ENCODE results near the gene MSGN1.

DNA sequence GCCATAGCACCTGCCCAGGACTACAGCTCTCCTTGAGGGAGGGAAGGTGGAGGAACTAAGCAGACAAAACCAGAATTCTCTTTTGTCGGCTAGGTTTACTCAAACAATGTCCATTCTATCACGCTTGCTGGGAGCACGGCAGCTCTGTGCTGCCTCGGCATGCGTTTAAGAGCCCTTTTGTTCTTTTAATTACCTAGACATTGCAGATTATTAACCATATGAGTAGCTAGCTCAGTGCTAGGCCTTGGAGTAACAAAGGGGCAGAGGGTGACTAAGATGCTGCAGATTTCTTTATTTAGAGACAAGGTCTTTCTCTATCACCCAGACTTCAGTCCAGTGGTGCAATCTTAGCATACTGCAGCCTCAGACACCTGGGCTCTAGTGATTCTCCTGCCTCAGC, 11.1 kb downstream of the MSGN1 start:
- TF ChIP-seq, protein P1, sequence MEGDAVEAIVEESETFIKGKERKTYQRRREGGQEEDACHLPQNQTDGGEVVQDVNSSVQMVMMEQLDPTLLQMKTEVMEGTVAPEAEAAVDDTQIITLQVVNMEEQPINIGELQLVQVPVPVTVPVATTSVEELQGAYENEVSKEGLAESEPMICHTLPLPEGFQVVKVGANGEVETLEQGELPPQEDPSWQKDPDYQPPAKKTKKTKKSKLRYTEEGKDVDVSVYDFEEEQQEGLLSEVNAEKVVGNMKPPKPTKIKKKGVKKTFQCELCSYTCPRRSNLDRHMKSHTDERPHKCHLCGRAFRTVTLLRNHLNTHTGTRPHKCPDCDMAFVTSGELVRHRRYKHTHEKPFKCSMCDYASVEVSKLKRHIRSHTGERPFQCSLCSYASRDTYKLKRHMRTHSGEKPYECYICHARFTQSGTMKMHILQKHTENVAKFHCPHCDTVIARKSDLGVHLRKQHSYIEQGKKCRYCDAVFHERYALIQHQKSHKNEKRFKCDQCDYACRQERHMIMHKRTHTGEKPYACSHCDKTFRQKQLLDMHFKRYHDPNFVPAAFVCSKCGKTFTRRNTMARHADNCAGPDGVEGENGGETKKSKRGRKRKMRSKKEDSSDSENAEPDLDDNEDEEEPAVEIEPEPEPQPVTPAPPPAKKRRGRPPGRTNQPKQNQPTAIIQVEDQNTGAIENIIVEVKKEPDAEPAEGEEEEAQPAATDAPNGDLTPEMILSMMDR (conservative IDR thresholded peaks at IDR 0.05; ENCODE audit: low read length) = no peak
- no peak for TF ChIP-seq EZH2phosphoT487 (IDR thresholded peaks at IDR 0.05; ENCODE audit: borderline replicate concordance)
